GM21723 (cell line): Measurements from ENCODE around the gene C16orf78.

Source experiments
- ATAC-seq: cut with Tn5 transposase; IDR thresholded peaks from one replicate; pipeline ENCODE4 v1.9.1; 2021; ENCODE audit warnings: mild to moderate bottlenecking, moderate library complexity; ENCODE audit not compliant: unreplicated experiment

The C16orf78 gene

DNA sequence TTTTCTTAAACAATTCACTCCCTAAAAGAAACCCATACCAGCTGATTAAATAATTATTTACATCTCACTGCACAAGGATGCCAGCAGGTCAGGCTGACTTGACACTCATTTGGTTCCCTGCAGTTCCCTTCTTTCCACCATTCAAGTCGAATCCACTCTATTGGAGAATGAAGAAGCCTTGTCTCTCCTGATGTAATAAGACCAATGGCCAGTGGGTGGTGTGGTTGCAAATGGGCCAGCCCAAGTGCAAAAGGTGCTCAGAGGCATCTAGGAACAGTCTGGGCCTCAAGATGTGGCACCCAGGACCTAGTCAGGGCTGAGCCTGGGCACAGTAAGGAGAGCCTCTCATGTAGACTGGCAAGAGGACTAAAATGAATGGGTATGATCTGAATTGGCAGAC, 9.3 kb downstream of the C16orf78 start:
- ATAC-seq, result no peak

DNA sequence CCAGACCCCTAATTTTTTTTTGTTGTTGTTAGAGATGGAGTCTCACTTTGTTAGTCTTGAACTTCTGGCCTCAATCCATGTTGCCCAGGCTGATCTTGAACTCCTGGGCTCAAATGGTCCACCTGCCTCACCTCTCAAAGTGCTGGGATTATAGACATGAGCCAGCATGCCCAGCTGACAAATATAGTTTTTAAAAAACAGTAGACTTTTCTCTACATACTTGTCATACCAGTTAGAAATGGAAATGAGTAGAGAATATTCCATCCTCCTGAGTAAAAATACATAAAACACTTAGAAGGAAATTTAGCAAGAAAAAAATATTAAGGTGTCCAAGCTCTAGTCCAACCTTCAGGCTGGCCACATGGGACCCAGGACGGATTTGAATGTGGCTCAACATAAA, 21.4 kb downstream of the C16orf78 start:
- ATAC-seq, result no peak

DNA sequence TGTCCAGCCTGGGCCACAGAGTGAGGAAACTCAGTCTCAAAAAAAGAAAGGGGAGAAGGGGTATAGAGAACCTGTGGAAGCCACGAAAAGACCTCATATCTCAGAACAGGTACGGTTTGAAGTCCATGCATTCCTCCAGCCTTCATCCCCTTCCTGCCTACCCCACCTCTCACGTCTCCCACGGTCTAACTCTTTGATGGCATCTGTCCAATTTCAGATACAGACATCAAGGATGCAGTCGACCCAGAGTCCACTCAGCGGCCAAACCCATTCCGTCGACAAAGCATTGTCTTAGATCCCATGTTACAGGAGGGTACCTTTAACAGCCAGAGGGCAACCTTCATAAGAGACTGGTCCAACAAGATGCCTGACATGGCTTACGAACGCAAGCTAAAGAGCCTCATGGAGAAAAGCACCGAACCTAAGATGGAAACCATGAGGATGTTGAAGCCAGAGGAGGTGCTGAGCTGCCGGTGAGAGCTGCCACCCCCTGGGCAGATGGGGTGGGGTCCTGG, 22.7 kb downstream of the C16orf78 start:
- no peak for ATAC-seq

DNA sequence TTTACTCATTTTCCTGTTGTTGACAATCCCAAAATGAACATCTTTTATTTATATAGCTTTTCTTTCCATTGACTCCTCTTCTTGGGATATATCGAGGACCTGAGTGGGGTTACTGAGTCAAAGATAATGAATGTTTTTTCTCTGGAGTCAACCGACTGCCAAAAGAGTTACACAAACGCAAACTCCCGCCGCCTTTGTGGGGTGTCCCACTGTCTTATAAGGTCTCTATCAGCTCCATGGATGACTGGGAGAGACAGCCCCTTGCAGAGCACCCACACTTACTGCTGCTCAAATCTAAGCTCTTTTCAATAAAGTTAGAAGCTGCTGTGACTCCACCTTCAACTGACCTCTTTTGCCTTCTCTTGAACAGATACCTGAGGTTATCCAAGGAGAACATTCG, 25.2 kb downstream of the C16orf78 start:
- no peak for ATAC-seq

DNA sequence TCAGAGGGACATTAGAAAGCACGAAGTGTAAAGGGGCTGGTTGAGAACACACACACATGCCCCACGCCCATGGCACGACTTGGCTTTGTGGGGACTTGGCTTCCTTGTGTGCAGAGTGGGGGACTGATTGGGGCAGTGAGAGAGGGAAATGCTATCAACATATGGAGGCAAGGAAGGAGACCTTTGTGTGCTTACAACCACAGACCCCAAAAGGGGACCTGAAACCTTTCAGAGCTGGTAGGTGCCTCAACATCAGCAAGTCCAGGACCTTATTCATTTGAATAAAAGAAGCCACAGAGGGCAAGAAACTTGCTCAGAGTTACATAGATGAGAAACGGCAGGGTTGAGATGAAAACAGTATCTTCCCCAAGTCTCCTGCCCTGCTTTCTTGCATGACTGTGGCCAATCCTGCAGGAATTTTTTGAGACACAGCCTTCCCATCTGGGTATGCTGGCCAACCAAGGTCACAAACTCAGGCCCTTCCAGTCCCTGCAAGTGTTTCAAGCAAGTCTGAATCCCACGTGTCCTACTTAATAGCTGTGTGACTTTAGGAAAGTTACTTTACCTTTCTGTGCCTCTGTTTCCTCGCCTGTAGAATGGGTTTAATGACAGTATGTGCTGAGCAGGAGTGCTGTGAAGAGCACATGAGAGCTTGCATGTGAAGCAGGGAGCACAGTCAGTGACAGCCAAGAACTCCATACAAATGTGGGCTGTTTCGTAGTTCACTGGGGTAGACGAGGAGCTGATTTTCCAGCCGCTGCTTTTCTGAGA, 26.2 kb downstream of the C16orf78 start:
- peak; percentile 99 for ATAC-seq

DNA sequence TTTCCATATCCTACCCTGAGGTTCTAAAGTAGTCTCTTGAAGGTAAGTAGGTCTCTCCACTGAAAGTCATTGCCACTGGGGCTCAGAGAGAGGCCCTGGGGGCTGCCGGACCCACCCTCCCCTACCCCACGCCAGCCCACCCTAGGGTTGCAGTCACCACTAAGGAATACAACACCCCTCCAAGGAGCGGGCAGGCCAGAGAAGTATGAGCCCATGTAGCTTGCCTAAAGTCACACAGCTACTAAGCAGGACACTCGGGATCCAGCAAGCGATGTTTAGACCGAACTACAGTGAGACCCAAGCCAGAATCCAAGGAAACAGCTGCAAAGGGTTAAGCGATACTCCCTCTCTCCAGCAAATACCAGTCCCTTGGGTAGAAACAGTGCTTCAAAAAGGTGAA, 27.0 kb downstream of the C16orf78 start:
- ATAC-seq, result no peak

DNA sequence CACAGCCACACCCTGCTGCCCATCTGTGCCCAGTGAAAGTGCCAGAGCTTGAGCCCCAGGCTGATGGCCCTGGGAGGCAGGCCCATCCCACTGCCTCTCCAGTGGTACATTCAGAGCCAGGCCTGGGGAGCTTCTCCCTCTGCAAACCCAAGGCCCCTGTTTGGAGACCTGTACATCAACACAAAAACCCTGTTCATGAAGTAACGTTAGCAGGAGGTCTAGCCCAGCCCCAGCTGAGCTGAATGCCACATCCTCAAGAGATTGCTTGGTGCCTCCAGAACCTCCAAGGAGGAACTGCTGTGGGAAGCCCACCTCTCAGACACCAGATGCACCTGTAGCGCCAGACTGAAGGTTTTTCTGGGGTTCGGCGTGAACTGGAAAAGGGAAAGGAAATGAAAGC, 31.5 kb downstream of the C16orf78 start:
- no peak for ATAC-seq

DNA sequence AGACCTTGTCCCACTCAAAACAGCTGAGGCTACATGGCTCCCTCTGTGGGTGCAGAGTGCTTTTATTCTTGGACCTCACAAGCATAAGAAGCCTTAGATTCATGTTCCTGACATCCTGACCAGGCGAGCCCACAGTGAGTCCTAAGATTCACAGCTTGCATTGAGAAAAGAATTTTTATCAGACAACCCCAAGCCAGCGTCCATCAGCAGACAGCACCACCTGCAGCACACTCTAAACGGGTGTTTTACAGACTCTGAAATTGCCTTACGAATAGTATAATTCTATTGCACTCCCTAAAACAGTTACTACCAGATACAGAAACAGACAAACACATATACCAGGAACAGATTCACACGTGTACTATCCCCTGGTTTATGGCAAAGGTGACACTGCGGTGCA, 31.9 kb downstream of the C16orf78 start:
- no peak for ATAC-seq

DNA sequence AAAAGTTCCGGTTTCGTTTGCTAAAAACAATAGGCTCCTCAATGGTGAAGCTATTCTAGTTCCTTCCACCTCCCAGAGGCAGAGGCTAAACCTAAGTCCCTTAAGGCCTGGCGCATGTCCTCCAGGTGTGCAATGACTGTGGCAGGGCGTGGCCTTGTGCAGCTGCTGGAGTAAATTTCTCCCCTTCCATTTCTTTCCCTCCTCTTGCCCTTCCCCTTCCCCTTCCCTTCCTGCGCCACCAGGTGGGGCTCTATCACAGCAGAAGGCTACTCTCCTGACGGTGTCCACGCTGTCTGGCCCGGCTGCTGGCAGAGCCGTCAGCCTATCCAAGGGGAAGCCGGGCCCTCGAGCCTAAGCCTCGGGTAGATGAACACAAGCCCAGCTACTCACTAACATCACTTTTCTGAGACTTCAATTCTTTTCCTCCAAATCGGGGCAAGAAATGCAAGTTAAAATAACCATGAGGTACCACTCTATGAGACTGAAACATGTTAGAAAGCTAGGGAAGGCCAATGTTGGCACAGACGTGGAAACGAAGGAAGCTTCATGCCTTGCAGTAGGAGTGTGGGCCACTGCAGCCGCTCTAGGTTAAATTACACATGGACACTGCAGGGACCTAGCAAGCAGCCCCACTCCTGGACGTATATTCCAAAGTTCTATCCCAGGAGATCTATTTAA, 34.4 kb downstream of the C16orf78 start:
- ATAC-seq, result peak; percentile 99

DNA sequence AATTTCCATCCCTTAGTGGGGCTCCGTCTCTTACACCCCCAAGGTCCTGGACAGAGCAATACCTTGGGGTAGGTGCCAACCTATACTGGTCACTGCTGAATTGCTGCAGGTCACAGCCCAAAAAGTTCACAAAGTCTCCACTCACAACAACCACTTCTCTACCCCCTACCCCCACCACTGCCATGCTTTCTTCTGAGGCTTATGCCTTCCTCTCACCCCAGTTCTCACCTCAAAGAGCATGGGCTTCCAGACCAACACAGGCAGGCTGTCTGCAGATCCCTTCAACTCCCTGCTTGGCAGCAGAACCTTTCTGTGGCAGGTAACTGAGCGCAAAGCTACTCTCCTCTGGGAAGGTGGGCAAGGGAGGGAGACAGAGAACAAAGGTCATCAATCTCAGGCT, 35.5 kb downstream of the C16orf78 start:
- no peak for ATAC-seq

DNA sequence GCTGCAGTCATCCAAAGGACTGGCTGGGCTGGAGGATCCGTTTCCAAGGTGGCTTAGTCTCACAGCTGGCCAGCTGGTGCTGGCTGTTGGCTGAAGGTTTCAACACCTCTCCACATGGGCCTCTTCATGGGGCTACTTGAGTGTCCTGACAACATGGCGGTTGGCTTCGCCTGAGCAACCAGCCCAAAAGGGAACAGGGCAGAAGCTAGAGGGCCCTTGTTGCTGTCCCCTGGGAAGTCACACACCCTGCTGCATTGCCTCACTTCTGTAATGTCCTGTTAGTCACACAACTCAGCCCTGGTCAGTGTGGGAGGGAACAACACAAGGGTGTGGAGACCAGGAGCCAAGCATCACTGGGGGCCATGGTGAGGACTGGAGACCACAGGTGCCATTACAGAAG, 36.6 kb downstream of the C16orf78 start:
- ATAC-seq, result no peak

DNA sequence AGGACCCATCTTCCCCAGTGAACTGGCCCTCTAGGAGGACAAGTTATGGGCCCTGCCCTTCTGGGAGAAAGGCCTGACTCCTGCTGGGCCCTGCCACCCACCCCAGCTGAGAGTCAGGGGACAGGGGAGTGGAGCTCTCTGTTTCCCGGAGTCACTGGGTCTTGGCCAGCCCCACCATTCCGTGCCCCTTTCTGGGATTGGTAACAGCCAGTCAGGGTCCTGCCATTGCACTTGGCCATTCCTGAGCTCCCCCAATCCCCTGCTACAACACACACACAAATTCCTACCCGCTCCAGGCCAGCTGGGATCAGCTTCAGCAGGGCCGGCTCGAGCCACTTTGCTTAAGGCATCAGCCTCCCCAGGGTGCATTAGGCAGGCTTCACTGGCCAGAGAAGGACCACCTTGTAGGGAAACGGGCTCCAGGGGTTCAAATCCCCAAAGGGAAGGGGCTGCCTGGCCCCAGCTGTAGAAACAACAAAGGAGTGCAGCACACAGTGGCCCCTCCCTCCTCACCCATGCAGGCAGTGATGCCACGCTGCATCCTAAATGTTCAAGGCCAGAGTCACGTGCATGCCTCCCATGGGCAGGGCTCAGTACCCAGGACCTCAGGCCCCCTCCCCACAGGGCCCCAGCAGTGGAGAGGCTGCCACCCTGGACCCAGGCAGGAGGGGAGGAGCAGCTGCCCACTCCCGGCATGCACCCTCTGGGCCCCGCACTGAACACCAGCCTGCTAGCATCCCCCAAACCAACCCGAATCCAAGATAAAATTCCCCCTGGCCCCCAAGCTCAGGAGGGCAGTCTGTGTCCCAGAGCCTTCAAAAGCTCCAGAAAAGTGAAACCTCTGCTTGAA, 37.7 kb downstream of the C16orf78 start:
- ATAC-seq, result no peak

DNA sequence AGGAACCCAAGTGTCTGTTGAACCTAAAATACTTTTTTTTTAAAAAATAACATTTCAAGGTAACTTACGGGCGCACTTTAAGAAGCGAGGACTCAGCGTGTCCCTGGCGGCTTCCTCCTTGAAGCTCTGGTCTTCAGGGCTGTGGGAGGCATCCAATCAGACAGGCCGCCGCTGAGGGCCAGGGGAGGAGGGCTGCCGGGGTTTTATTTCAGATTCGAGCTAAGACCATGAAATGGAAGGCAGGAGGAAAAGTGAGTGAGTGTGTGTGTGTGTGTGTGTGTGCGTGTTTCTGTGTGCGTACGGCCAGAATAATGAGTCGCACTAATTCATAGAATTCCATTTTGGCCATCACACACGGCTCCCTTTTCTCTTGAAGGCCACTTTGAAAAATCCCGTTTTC, 41.1 kb downstream of the C16orf78 start:
- ATAC-seq, result no peak

DNA sequence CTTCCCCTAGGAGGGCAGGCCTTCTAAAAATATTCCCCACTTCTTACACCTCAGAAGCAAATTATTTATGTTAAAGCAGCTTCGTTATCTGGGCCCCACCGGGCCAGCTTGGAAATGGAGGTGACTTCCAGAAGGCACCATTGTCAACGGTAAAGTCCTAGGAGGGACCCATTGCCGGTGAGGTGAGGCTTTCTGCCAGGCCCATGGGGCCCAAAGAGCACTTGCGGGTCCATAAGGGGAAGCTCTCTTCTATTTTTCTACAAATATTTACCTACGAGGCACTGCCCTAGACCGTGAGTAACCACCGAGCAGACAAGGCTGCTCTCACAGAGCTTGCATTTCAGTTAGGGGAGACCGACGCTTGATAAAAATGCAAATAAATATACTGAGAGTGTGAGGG, 41.5 kb downstream of the C16orf78 start:
- no peak for ATAC-seq

DNA sequence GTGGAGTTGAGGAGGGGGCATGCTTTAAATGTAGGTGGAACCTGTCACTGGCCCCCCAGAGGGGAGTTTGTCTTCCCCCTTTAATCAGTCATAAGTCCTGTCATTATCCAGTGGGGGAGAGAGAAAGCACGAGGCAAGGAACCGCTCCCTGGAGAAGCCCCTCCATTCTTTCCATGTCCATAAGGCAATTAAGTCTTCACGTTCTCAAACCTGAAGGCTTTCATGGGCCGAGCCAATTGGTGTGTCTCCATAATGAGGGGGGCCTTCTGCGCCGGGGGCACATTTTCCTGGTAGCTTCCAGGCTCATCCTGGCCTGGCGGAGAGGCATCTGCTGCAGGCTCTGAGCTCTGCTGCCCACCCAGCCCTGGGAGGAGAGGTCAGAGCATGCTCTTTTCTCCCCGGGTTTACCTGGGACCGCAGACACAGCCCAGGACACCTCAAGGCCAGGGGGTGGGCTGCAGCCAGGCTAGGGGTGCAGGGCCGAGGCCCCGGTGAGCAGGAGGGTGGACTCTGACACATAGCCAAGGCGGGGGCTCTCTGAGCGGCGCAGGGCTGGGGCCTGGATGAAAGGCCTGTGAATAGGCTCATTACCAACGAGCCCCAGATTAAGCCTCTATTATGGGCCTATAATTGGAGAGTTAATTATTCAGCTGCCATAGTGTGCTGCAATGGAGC, 42.5 kb downstream of the C16orf78 start:
- no peak for ATAC-seq

DNA sequence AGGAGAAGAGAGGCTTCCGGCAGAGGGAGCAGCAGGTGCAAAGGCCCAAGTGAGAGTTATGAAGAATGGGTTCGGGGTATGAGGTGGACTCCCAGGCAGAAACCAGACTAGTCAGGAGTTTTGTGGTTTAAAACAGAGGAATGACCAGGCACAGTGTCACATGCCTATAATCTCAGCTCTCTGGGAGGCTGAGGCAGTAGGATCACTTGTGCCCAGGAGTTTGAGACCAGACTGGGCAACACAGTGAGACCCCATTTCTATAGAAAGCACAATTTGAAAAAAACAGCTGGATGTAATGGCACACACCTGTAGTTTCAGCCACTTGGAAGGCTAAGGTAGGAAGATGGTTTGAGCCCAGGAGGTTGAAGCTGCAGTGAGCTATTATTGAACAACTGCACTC, 43.8 kb downstream of the C16orf78 start:
- ATAC-seq, result no peak

DNA sequence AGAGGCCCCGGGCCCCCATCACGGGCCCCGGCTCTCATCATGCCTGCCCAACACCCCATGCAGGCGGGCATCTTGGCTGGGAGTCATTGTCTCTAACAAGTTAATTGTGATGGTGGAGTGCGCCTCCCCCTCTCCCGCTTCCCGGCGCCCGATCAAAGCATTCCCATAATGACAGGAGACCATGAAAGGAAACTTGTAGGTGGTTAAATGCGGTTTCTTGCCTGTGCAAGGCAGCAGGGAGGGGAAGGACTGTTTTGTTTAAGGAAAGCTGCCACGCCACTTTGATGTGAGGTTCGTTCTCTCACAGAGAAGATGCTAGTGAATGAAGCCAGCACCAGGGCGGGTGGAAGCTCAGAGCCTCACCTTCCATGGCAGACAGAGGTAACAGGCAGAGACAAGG, 45.4 kb downstream of the C16orf78 start:
- no peak for ATAC-seq

DNA sequence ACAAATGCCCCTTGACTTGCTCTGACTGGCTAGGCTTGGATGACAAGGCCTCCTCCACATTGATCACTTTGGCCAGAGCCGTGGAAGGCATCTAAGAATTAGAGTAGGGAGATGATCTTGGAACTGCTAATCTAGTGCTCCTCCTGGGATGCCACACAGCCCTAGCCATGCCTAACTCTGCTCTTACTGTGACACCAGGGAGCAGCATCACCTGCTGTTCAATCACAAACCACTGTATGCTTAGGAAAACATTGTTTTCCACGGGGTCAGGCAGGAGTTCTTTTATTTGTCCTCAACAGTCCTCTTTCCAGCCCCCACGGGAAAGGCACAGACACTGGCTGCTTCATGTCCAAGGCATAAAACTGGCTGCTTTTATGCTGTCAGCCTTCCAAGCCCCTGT, 46.3 kb downstream of the C16orf78 start:
- no peak for ATAC-seq

DNA sequence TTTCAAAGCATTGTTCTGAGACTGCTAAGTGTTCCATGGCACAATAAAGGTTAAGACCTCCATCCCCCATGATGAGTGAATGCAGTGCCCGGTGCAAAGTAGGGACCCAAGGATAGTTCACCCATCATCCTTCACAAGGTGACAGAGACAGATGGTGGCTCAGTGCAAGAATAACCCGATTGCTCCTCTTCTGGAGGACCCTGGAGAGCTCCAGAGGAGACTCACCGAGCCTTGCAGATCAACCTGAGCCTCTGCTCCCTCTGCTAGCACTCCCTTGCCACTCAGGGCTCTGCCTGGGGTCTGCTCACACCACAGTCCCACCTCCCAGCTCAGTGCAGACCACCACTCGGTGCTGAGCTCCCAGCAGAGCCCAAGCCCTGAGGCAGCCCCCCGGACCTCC, 49.3 kb downstream of the C16orf78 start:
- ATAC-seq, result no peak

DNA sequence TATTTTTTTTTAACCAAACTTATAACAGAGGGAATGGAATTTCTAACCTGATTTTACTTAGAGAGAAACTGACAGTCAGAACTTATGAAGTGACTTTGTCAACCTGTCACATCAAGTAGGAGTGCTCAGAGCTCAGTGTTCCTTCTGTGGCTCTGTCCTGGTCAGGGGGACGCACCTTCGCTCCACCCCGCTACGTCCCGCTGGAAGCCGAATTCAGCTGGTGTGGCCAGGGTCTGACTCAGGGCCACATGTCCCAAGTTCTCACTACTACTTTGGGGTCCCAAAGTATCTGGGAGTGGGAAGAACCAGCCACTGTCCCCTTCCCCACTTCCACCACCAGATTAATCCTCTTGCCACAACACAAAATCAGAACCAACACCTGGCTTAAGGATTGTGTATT, 51.4 kb downstream of the C16orf78 start:
- no peak for ATAC-seq

DNA sequence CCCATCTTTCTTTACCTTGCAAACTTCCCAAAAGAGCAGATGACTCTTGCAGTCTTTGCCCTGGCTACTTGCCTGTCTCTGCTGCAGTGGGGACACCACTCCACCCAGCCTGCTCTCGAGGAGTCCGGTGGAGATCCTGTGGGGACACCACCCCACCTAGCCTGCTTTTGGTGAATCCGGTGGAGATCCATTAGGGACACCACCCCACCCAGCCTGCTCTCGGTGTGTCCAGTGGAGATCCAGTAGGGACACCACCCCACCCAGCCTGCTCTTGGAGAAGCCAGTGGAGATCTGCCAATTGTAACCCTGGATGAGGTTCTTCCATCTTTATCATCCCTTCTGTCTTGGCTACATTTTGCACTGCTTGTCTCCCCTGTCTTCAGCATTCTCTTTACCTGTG, 54.2 kb downstream of the C16orf78 start:
- ATAC-seq, result no peak
